ENCODE measurements around the gene CNTLN. TPM values are rescaled to one million over a fixed set of nuclear protein-coding genes. Genes with fewer than 3 reads are reported as not detected.

The CNTLN gene
- total and polyA plus RNA-seq, 2 of the 8 experiments (the other 6 are each of a cell fraction or from before 2014, with no cell fraction given): 4.8 to 10.8 TPM

DNA sequence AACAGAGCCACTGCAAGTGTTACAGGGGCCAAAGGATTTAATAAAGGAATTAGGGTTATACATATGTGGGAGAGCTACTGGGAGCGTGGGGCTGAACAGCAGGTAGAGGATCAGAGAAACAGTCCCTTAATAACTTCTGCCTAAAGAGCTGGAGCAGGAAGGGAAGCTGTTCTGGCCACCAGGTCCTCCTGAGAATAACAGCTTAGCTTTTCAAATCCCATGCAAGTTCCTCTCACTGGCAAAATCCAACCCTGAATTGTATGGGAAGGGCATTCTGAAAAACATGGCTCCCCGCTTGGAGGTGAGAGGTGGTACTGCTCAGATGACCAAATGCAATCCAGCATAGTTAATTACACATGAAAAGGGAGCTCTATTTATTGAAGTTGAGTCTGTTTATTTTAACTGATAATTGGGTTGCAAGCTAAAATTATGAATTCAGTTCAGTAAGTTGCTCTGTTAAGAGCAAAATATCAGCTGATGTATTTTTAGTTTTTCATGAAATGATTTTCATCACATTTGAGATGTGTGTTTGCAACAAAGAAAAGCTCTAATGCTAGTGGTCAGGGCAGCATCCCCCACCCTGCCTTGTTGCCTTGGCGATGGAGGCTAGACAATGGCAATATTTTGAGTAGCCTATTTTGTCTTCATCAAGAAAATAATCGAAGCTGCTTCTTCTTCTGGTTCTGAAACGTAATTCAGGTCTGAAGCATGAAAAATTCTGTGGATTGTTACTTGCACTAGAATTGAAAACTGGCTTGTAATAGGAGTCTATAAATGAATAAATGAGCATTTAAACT is 385.6 kb downstream of the CNTLN start:
- Histone ChIP-seq H4K8ac (ENCODE audit: extremely low read depth, insufficient read depth, low read length) (no peak overlapping the region), H3K4me2 (ENCODE audit: insufficient read depth in 1 of 2, low read depth in 2 of 2, low read length in 2 of 2) (no peak overlapping the region), H2AFZ (ENCODE audit: low read length) (peak overlapping the region; percentile 14), H4K20me1 (replicated peaks in 1 of 2; ENCODE audit: control insufficient read depth in 1 of 2, insufficient read depth in 2 of 2, low read length in 2 of 2) (no peaks in the 10 kb centered on the region), H3K9me3 (ENCODE audit: insufficient read depth in 2 of 2, low read depth in 1 of 2, low read length in 1 of 2) (no peaks in the 10 kb centered on the region), H4K91ac (replicated peaks; ENCODE audit: insufficient read length, low read length) (no peak overlapping the region), H3K23ac (ENCODE audit: insufficient read length) (no peak overlapping the region), H3K36me3 (ENCODE audit: control insufficient read depth in 2 of 4, insufficient read depth in 4 of 4, low read length in 3 of 4) (no peaks in the 10 kb centered on the region), H3K27ac (ENCODE audit: low read depth, low read length) (no peak overlapping the region), H4K5ac (ENCODE audit: insufficient read length, low read depth, low read length) (no peak overlapping the region), H3K56ac (replicated peaks; ENCODE audit: insufficient read length, low read depth, low read length) (no peak overlapping the region), H3K4me1 (replicated peaks in 1 of 4; ENCODE audit: control insufficient read depth in 3 of 4, insufficient read depth in 4 of 4, low read length in 3 of 4) (no peaks in the 10 kb centered on the region; a peak in 1 of 7 replicates), H2AK5ac (ENCODE audit: low read depth, low read length) (no peak overlapping the region), H2BK20ac (ENCODE audit: low read length) (no peak overlapping the region), H3K79me2 (ENCODE audit: control insufficient read depth in 1 of 2, insufficient read depth in 2 of 2, low read length in 2 of 2) (no peaks in the 10 kb centered on the region), H2BK5ac (ENCODE audit: low read depth, low read length) (no peak overlapping the region), H3K9ac (replicated peaks in 1 of 4; ENCODE audit: extremely low read depth in 1 of 4, low read depth in 3 of 4, low read length in 3 of 4) (no peak overlapping the region), H3K18ac (ENCODE audit: extremely low read depth, low read length) (no peak overlapping the region), H2BK120ac (replicated peaks; ENCODE audit: low read depth, low read length) (no peak overlapping the region), H3K27me3 (replicated peaks in 1 of 4; ENCODE audit: control insufficient read depth in 3 of 4, extremely low read depth in 1 of 4, insufficient read depth in 3 of 4, low read length in 3 of 4) (no peaks in the 10 kb centered on the region), H3K4me3 (ENCODE audit: extremely low read depth in 1 of 4, insufficient read depth in 2 of 4, low read depth in 3 of 4, low read length in 4 of 4) (no peak overlapping the region), H3K14ac (ENCODE audit: insufficient read length) (no peak overlapping the region), H3K79me1 (ENCODE audit: low read depth, low read length) (no peaks in the 10 kb centered on the region), H3K4ac (replicated peaks; ENCODE audit: insufficient read length, low read depth, low read length) (no peak overlapping the region), H2BK12ac (ENCODE audit: low read depth, low read length) (no peak overlapping the region), H2BK15ac (ENCODE audit: low read length) (no peak overlapping the region), H3K23me2 (ENCODE audit: low read depth, low read length) (no peaks in the 10 kb centered on the region)
- FAIRE-seq (peak; percentile 7), DNase-seq (ENCODE audit: low read depth in 1 of 2, low spot score in 2 of 2) (no peak)
- 87% methylated on average over 5 of the region's 5 CpGs; no CpG with 5 or more reads in 1 of the 2 experiments for WGBS, 2 experiments (ENCODE audit: extremely low coverage in 1 of 2, insufficient coverage in 1 of 2, insufficient read length in 1 of 2, insufficient replicate concordance in 2 of 2, low coverage in 1 of 2, low lambda C conversion rate in 2 of 2, missing lambda C conversion rate in 1 of 2)
- CTCF ChIA-PET (ENCODE audit: partially characterized antibody): interaction anchor here (0.9 to 8.1 kb wide), 15 partner anchors 8 to 670 kb away, joined by 3 to 46 read pairs (median 4); no protein-coding TSS in a partner anchor
- POLR2A ChIA-PET (ENCODE audit: partially characterized antibody): interaction anchor here (0.6 to 1.3 kb wide), 5 partner anchors 9 to 386 kb away, joined by 3 to 5 read pairs (median 3); partner anchors contain the start of gene CNTLN
- TF ChIP-seq, protein P1, sequence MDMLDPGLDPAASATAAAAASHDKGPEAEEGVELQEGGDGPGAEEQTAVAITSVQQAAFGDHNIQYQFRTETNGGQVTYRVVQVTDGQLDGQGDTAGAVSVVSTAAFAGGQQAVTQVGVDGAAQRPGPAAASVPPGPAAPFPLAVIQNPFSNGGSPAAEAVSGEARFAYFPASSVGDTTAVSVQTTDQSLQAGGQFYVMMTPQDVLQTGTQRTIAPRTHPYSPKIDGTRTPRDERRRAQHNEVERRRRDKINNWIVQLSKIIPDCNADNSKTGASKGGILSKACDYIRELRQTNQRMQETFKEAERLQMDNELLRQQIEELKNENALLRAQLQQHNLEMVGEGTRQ (IDR thresholded peaks at IDR 0.05; ENCODE audit: low read length): no peak
- TF ChIP-seq SIN3A (conservative IDR thresholded peaks at IDR 0.05 in 1 of 2, IDR thresholded peaks at IDR 0.05 in 1 of 2; ENCODE audit: low read depth in 1 of 2, low read length in 2 of 2): no peak
- no peak for TF ChIP-seq JUND (IDR thresholded peaks at IDR 0.05; ENCODE audit: low read length)
- peak; percentile 77; the same call in 1 of the 2 replicates for TF ChIP-seq POLR2AphosphoS5 (IDR thresholded peaks at IDR 0.05; ENCODE audit: low read depth, low read length)
- TF ChIP-seq TAF1 (IDR thresholded peaks at IDR 0.05; ENCODE audit: low read depth, low read length): no peak
- TF ChIP-seq SIRT6 (IDR thresholded peaks at IDR 0.05; ENCODE audit: low read length): no peak
- TF ChIP-seq RFX5 (IDR thresholded peaks at IDR 0.05; ENCODE audit: borderline replicate concordance, low read depth, low read length): no peak
- TF ChIP-seq ASH2L (IDR thresholded peaks at IDR 0.05; ENCODE audit: low read length): no peak
- TF ChIP-seq SIX5 (IDR thresholded peaks at IDR 0.05; ENCODE audit: low read depth, low read length): no peak
- TF ChIP-seq NANOG (IDR thresholded peaks at IDR 0.05; ENCODE audit: insufficient read depth, low read depth, low read length, poor library complexity, severe bottlenecking): no peak
- peak; percentile 96 for TF ChIP-seq TAF7 (optimal IDR thresholded peaks at IDR 0.05; ENCODE audit: borderline replicate concordance, low read depth, low read length)
- TF ChIP-seq TBP (IDR thresholded peaks at IDR 0.05; ENCODE audit: low read depth, low read length): peak; percentile 63
